VCaP (cell line): Measurements from ENCODE around the gene CFB.

Experiments used
- H3K27ac ChIP-seq: fragments of 450-650 bp; 2 replicates; pipeline ENCODE4 v1.5.1; 2017
- CTCF ChIP-seq: fragments of 450-650 bp; conservative IDR thresholded peaks from 2 replicates; pipeline ENCODE4 v1.5.1; 2017; ENCODE audit warnings: mild to moderate bottlenecking, moderate library complexity

Gene CFB

DNA sequence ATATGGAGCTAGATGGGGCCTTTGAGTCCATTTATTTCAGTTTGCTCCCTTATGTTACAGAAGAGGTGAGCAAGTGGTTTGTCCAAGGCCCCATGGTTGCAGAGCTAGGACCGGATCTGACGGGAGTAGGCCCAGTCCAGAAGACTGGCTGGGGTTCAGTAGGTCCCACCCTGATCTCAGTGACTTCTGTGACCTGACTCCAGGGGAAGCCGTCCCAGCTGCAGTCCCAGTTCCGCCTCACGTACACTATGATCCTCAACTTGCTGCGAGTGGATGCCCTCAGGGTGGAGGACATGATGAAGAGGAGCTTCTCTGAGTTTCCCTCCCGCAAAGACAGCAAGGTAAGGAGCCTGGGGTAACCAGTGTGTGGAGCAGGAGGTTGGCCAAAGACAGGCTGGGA is 20.6 kb downstream of the CFB start:
- H3K27ac ChIP-seq = no peak overlapping the region
- no peak for TF ChIP-seq CTCF

DNA sequence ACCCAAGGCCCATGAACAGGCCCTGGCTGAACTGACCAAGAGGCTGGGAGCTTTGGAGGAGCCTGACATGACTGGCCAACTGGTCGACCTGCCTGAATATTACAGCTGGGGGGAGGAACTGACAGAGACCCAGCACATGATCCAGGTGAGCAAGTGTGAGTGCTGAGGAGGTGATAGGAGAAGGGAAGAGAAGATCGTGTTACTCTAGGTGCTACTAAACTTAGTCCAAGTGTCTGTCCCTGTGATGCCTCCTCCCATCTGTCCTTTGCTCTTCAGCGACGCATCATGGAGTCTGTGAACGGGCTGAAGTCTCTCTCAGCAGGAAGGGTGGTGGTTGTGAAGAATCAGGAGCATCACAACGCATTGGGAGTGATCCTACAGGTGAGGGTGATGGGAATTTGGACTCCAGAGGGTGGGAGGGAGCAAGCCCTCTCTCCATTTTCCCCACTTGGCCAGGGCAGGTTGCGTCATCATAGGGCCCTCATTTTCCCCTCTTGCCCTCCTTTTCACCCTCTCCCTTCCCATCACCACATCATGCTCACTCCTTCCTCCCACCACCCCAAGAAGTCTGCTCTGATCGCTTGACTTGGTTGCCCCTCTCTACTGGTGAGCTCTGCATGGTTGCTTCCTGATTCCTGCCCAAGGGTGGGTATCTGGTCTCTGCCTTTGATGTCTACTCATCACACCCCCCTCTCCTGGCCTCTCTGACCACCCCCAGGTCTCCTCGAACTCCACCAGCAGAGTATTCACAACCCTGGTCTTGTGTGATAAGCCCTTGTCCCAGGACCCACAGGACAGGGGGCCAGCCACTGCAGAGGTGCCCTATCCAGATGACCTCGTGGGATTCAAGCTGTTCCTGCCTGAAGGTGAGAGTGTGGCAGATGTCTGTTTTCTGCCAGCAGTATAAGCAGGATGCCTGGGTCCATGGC is 21.4 kb downstream of the CFB start:
- no peak for TF ChIP-seq CTCF
- no peak overlapping the region for H3K27ac ChIP-seq

GRCh38 chr6:31967926-31968320 is 22.0 kb downstream of the CFB start:
- no peak for TF ChIP-seq CTCF
- H3K27ac ChIP-seq = no peak overlapping the region

DNA sequence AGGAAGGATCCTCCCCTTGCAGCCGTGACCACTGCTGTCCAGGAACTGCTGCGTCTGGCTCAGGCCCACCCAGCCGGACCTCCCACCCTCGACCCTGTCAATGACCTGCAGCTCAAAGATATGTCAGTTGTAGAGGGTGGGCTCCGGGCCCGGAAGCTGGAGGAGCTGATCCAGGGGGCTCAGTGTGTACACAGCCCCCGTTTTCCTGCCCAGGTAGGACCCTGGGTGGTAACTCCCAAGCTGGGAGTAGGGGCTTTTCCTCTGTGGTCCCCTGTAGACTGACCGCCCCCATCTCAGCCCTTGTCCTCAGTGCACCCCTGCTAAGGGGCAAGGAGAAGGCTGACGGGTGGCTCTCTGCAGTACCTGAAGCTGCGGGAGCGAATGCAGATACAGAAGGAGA is 22.4 kb downstream of the CFB start:
- TF ChIP-seq CTCF = no peak
- no peak overlapping the region for H3K27ac ChIP-seq

DNA sequence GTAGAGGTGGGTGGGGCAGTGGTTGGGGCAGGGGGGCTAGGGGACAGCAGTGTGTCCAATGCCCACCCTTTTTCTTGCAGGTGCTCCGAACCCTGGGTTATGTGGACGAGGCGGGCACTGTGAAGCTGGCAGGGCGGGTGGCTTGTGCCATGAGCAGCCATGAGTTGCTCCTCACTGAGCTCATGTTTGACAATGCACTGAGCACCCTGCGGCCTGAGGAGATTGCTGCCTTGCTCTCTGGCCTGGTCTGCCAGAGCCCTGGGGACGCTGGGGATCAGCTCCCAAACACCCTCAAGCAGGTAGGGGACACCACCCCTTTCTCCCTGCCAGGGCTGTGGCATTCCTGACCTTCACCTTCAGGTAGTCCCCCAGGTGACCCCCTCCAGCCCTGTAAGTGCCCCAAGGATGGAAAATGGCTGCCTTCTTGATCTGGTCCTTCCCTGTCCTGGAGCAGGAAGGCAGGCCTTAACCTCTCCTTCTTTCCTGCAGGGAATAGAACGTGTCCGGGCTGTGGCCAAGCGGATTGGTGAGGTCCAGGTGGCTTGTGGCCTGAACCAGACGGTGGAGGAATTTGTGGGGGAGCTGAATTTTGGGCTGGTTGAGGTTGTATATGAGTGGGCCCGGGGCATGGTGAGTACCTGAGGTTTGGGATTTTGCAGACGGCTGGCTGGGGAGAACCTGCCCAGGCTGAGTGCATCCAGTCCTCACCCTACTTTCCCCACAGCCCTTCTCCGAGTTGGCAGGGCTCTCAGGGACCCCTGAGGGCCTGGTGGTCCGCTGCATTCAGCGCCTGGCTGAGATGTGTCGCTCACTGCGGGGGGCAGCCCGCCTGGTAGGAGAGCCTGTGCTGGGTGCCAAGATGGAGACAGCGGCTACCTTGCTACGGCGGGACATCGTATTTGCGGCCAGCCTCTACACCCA is 23.2 kb downstream of the CFB start:
- H3K27ac ChIP-seq = no peak overlapping the region
- no peak for TF ChIP-seq CTCF

GRCh38 chr6:31969712-31970603 is 24.1 kb downstream of the CFB start:
- peak overlapping the region; percentile 85; the same call in 1 of the 2 replicates for H3K27ac ChIP-seq
- no peak for TF ChIP-seq CTCF
